GM19324 (cell line): ENCODE results near the gene DHTKD1.
A peak's percentile ranks its signal among the peaks of the same experiment; 100 is the strongest.

Source experiments
- ATAC-seq: cut with Tn5 transposase; IDR thresholded peaks from one replicate; pipeline ENCODE4 v1.9.1; 2021; ENCODE audit warnings: mild to moderate bottlenecking, moderate library complexity; ENCODE audit not compliant: unreplicated experiment, low FRiP score

The DHTKD1 gene

GRCh38 chr10:12068449-12069269 is at the start of gene DHTKD1:
DHTKD1 (plus strand) TSS chr10:12068954; CDS start chr10:12069034, 80 bp downstream.
- peak; percentile 99 for ATAC-seq

- ATAC-seq: no peak
Measured at GRCh38 chr10:12019283-12019971, 49.3 kb upstream of the DHTKD1 start.

- no peak for ATAC-seq
Measured at GRCh38 chr10:12020574-12020973, 48.2 kb upstream of the DHTKD1 start.

GRCh38 chr10:12022580-12023257 is 46.0 kb upstream of the DHTKD1 start:
- ATAC-seq: no peak

- ATAC-seq: no peak
Measured at GRCh38 chr10:12025591-12025990, 43.2 kb upstream of the DHTKD1 start.

DNA sequence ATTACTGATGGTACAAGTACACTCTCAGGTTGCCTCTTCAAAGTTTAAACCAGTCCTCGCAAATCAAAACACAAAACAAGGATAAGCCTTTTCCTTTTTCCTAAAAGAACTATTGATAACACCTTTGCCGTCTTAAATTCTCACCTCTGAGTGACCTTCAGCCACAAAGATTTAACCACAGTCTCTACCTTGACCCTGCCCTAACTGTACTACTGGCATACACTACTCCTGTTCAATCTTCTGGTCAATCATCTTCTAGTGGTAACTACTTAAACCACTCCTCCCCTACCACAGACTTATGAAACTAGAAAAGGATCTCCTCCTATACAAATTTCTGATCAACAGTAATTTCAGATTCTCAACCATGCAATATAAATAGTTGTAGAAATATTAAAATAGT is 41.2 kb upstream of the DHTKD1 start:
- ATAC-seq: peak; percentile 80

GRCh38 chr10:12031404-12031803 is 37.4 kb upstream of the DHTKD1 start:
- ATAC-seq: no peak

DNA sequence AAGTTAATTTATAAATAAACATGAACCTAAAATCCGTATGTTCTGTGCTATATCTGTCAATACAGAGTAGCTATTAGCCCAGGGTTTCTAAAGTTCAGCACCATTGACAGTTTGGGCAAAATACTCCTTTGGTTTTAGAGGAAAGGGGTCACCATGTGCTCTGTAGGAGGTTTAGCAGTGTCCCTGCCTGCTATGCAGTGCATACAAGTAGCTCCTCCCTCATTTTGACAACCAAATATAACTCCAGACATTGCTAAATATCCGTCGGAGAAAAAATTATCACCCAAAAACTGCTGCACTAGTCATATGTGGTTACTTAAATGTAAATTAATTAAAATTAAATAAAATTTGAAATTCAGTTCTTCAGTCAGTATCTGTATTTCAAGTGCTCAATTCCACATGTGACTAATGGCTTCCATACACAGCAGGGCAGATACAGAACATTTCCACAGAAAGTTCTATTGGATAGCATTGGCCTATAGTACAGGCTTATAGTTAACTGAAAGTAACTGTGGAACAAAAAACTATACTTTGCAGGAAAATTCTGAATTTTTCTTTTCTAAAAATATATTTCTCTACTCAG is 32.6 kb upstream of the DHTKD1 start:
- no peak for ATAC-seq

DNA sequence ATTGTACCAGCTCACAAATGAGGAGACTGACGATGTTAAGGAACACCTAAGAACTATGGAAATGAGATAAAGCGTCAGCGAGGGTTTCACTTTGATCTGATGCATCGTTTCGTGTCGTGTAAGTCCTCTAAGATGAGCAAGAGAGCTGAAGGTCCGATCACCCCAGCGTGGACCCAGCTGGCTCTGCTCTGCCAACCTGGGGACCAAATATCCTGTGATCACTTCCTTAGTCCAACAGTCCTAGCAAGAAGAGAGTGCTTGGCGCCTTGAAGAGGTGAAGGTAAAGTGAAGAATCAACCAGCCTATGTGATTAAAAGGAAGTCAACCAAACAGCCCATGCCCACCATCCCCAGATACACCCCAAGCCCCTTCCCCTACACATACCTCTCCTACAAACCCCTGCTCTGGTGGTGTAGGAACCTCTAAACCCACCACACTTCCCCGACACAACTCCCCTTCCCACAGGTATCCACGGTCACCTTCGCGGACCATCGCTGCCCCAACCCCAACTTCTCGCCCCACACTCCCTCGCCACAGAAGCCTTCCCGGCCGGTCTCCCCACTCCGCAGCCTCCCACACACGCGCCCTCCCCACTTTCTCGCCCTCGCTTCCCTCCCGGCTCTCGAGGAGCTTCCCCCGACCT is 26.9 kb upstream of the DHTKD1 start:
- no peak for ATAC-seq

DNA sequence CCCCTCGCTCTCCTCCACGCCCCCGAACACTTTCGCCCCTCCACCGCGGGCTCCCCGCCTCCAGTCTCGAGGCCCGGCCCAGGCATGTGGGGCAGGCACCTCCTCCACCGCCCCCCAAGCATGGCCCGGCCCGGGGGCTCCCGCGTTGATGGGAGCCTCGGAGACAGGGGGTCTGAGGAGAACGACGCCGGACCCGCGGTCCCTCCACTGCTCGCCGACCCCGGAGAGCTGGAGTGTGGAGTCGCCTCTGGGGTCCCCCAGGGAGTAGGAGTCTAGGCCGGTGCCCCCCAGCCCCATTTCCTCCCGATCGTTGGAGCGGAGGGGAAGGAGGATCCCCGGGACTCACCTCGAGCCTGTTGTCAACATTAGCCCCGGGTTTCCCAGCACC is 26.4 kb upstream of the DHTKD1 start:
- peak; percentile 7 for ATAC-seq

GRCh38 chr10:12042797-12043651 is 25.7 kb upstream of the DHTKD1 start, which contains the start of gene UPF2:
UPF2 (minus strand) TSS chr10:12042809; CDS start chr10:12035423, 7,386 bp downstream.
- ATAC-seq: peak; percentile 68

- ATAC-seq: no peak
Measured at GRCh38 chr10:12045596-12045995, 23.2 kb upstream of the DHTKD1 start.

GRCh38 chr10:12048547-12048946 is 20.2 kb upstream of the DHTKD1 start:
- no peak for ATAC-seq

GRCh38 chr10:12050528-12050927 is 18.2 kb upstream of the DHTKD1 start:
- ATAC-seq: no peak

- no peak for ATAC-seq
Measured at GRCh38 chr10:12051241-12051640, 17.5 kb upstream of the DHTKD1 start.

- ATAC-seq: no peak
Measured at GRCh38 chr10:12055732-12056131, 13.0 kb upstream of the DHTKD1 start.

DNA sequence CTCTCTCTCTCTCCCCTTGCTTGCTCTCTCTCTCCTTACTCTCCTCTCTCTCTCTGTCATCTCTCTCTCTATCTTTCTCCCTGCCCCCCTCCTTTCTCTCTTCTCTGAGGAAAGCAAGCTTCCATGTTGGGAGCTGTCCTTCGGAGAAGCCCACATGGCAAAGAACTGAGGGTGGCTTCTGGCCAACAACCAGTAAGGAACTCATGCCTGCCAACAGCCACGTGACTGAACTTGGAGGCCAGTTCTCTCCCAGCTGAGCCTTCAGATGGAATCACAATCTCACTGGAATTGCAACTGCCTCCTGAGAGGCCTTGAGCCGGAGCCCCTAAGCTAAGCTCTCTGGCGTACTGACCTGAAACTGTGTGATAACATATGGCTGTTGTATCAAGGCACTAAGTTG is 12.0 kb upstream of the DHTKD1 start:
- no peak for ATAC-seq

DNA sequence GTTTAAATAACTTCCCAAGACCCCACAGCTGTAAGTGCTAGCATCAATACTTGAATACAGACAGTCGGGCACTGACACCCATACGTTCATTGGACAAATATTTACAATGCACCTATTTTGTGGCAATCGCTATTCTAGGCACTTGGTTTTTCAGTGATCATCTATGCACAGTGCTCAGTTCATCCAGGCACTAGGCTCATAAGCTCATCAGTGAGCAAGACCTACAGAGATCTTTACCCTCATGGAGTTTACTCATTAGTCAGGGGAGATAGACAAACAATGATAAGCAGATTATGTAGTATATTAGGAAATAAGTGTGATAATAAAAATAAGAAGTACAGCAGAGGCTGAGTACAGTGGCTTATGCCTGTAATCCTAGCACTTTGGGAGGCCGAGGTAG is 7.6 kb upstream of the DHTKD1 start:
- no peak for ATAC-seq

DNA sequence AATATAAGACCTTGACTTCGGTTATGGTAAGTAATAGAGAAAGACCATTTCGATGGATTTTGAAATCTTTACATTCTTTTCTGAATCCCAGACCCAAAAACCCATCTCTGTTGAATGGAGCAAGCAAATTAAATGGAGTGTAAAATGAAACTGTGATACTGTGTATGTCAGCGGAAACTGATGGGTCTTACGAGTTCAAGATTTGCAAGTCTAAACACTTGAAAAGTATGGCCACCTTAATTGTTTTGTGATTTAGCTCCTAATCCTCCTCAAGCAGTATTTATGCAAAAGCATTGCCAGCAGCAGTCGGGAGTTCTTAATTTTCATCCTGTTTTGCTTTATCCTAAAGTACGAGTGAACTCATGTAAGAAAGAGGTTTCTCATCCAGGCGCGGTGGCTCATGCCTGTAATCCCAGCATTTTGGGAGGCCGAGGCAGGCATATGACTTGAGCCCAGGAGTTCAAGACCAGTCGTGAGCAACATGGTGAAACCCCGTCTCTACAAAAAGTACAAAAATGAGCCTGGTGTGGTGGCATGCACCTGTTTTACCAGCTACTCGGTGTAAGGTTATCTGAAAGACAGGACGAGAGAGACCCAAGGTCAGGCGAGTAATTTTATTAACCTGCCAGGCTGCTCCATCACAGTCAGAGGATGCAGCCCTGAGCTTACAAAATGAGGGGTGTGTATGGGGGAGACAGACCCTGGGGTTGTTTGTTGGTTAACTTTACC is 5.8 kb upstream of the DHTKD1 start:
- ATAC-seq: no peak
